Thyroid gland (tissue), 4 donors: ENCODE results near the gene RALBP1.

Experiments
- CTCF ChIP-seq, 6 experiments: fragments of 200-600 bp in 3 of 6; fragments of 450-650 bp in 3 of 6; sonication (generic) in 3 of 6; IDR thresholded peaks; one replicate each; pipeline ENCODE4 v1.5.1; 2016 to 2019; ENCODE audit warnings: antibody characterized with exemption in 6 of 6, mild to moderate bottlenecking in 2 of 6, inconsistent platforms in 1 of 6, moderate library complexity in 1 of 6
- POLR2A ChIP-seq, 2 donors: fragments of 450-650 bp; IDR thresholded peaks; one replicate each; pipeline ENCODE4 v1.6.1; 2017; ENCODE audit warnings: antibody characterized with exemption in 2 of 2, mild to moderate bottlenecking in 2 of 2, moderate library complexity in 1 of 2

DNA sequence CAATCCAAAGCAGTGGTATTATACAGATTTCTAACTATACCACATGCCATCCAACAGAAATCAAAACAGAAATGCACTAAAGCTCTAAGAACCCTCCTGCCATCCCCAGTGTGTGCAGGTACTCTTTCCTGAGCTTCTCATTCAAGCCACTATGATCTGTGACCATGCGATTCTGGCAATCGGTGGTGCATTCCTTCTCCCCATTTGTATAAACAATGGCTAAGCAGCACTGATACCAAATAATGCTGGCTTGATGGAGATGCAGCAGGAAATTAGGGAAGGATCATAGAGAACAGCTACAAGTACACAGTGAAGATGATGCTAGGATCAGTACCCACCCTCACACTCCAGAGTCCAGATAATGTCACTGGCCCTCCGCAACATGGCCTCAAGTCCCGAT lies 87.3 kb downstream of the RALBP1 start:
- no peak for TF ChIP-seq CTCF (IDR thresholded peaks at IDR 0.05)
- TF ChIP-seq POLR2A (IDR thresholded peaks at IDR 0.05), result no peak
